Measurements from ENCODE around the gene PAQR9. TPM values are rescaled to one million over a fixed set of nuclear protein-coding genes. Genes with fewer than 3 reads are reported as not detected.
A peak's percentile ranks its signal among the peaks of the same experiment; 100 is the strongest.

The PAQR9 gene
- polyA plus RNA-seq, 1 of the 3 experiments (the other 2 are of a cell fraction), result 0.16 TPM

GRCh38 chr3:142930463-142930862 lies 33.0 kb downstream of the PAQR9 start:
- 42% methylated on average over 3 of the region's 3 CpGs for WGBS (ENCODE audit: low lambda C conversion rate)
- no peak for DNase-seq
- H4K20me1 ChIP-seq (ENCODE audit: insufficient read depth), result no peaks in the 10 kb centered on the region
- H3K79me2 ChIP-seq (ENCODE audit: insufficient read depth), result no peaks in the 10 kb centered on the region
- peak; percentile 33 for TF ChIP-seq CTCF (IDR thresholded peaks at IDR 0.05)
- no peak for TF ChIP-seq FOXJ3 (CRISPR knock-in tag; IDR thresholded peaks at IDR 0.05)
- H3K9me3 ChIP-seq, result no peaks in the 10 kb centered on the region
- H3K27me3 ChIP-seq (ENCODE audit: insufficient read depth), result no peaks in the 10 kb centered on the region
- CTCF ChIA-PET, result interaction anchor here (0.8 to 2.1 kb wide), 6 partner anchors 10 to 805 kb away, joined by 3 to 8 read pairs (median 4); no protein-coding TSS in a partner anchor
- POLR2A ChIA-PET, result no interaction called here
- H3K9ac ChIP-seq, result no peak overlapping the region
- no peaks in the 10 kb centered on the region for H3K36me3 ChIP-seq (replicated peaks in 1 of 2; ENCODE audit: control insufficient read depth in 1 of 2, insufficient read depth in 2 of 2, low read length in 1 of 2)
- H3K9me2 ChIP-seq, result no peaks in the 10 kb centered on the region
- H3K4me1 ChIP-seq (ENCODE audit: control insufficient read depth in 1 of 2, insufficient read depth in 2 of 2, low read depth in 1 of 2, low read length in 1 of 2), result no peaks in the 10 kb centered on the region
- H3F3A ChIP-seq (replicated peaks; ENCODE audit: insufficient read depth), result no peaks in the 10 kb centered on the region
- no peak overlapping the region for H3K4me3 ChIP-seq (ENCODE audit: low read depth in 2 of 2, low read length in 1 of 2)
- H3K27ac ChIP-seq (ENCODE audit: low read depth in 2 of 2, low read length in 1 of 2), result no peak overlapping the region
- no peak overlapping the region for H2AFZ ChIP-seq (ENCODE audit: low read depth)
- no peak overlapping the region for H3K4me2 ChIP-seq

GRCh38 chr3:142929890-142930289 lies 33.6 kb downstream of the PAQR9 start:
- Histone ChIP-seq H3K27ac (ENCODE audit: low read depth in 2 of 2, low read length in 1 of 2) (no peak overlapping the region), H3K36me3 (replicated peaks in 1 of 2; ENCODE audit: control insufficient read depth in 1 of 2, insufficient read depth in 2 of 2, low read length in 1 of 2) (no peaks in the 10 kb centered on the region), H3K9ac (no peak overlapping the region), H4K20me1 (ENCODE audit: insufficient read depth) (no peaks in the 10 kb centered on the region), H3K4me2 (no peak overlapping the region), H2AFZ (ENCODE audit: low read depth) (no peak overlapping the region), H3K9me3 (no peaks in the 10 kb centered on the region), H3K4me3 (ENCODE audit: low read depth in 2 of 2, low read length in 1 of 2) (no peak overlapping the region), H3K79me2 (ENCODE audit: insufficient read depth) (no peaks in the 10 kb centered on the region), H3K9me2 (no peaks in the 10 kb centered on the region), H3F3A (replicated peaks; ENCODE audit: insufficient read depth) (no peaks in the 10 kb centered on the region), H3K4me1 (ENCODE audit: control insufficient read depth in 1 of 2, insufficient read depth in 2 of 2, low read depth in 1 of 2, low read length in 1 of 2) (no peaks in the 10 kb centered on the region), H3K27me3 (ENCODE audit: insufficient read depth) (no peaks in the 10 kb centered on the region)
- CTCF ChIA-PET, result interaction anchor here (1.5 to 2.1 kb wide), 2 partner anchors 11 to 19 kb away, joined by 3 to 8 read pairs; no protein-coding TSS in a partner anchor
- no peak for DNase-seq
- TF ChIP-seq MEF2A (IDR thresholded peaks at IDR 0.05; ENCODE audit: borderline replicate concordance, low read depth) (no peak), YY1 (IDR thresholded peaks at IDR 0.05; ENCODE audit: low read depth) (no peak), POLR2AphosphoS5 (IDR thresholded peaks at IDR 0.05; ENCODE audit: low read depth, low read length) (no peak), TEAD4 (IDR thresholded peaks at IDR 0.05; ENCODE audit: borderline replicate concordance, insufficient read depth) (no peak), CTCF (IDR thresholded peaks at IDR 0.05) (no peak), IRF3 (IDR thresholded peaks at IDR 0.05; ENCODE audit: low read depth, low read length) (no peak), GATA2 (CRISPR knock-in tag; IDR thresholded peaks at IDR 0.05) (no peak), RAD21 (IDR thresholded peaks at IDR 0.05; ENCODE audit: low read length) (no peak), JUND (IDR thresholded peaks at IDR 0.05) (no peak), ELF1 (IDR thresholded peaks at IDR 0.05) (no peak), RCOR1 (IDR thresholded peaks at IDR 0.05; ENCODE audit: low read length) (no peak), FOXJ3 (CRISPR knock-in tag; IDR thresholded peaks at IDR 0.05) (no peak), EP300 (IDR thresholded peaks at IDR 0.05; ENCODE audit: borderline replicate concordance in 1 of 2, low read depth in 1 of 2, low read length in 1 of 2) (no peak)
- WGBS (ENCODE audit: low lambda C conversion rate), result 74% methylated on average over 3 of the region's 3 CpGs
- POLR2A ChIA-PET, result no interaction called here

All from SK-N-SH (cell line).